Common myeloid progenitor, CD34-positive (primary cell): ENCODE measurements around the gene FLOT2.
A peak's percentile ranks its signal among the peaks of the same experiment; 100 is the strongest.

Source experiments
- CTCF ChIA-PET: fragments of 350-600 bp; sonication (Branson Sonifier 250); formaldehyde crosslinking; loops from one replicate; lab custom pipeline; 2021; ENCODE audit warnings: antibody characterized with exemption; lab: Charles Lee
- POLR2A ChIA-PET: fragments of 350-600 bp; sonication (Branson Sonifier 250); formaldehyde crosslinking; loops from one replicate; lab custom pipeline; 2021; ENCODE audit warnings: antibody characterized with exemption; lab: Charles Lee
- DNase-seq, 3 donors: peaks; one replicate each; pipeline versions ENCODE4 v3.0.0 to v3.0.0-alpha.2; 2013
- H3K27ac ChIP-seq, 2 experiments: 1 replicate in 1 of 2; 2 replicates in 1 of 2; pipeline ENCODE4 v1.7.0; 2013; ENCODE audit warnings: inconsistent platforms in 2 of 2, low read length in 2 of 2, mild to moderate bottlenecking in 2 of 2, low read depth in 1 of 2, moderate library complexity in 1 of 2; ENCODE audit not compliant: severe bottlenecking in 2 of 2, insufficient read depth in 1 of 2, poor library complexity in 1 of 2
- H3K27me3 ChIP-seq, 5 experiments: replicated peaks in 2 of 5; 1 replicate in 3 of 5; 2 replicates in 2 of 5; pipeline versions ENCODE4 v1.6.1 to v1.7.0; 2013; ENCODE audit warnings: low read length in 4 of 5, mild to moderate bottlenecking in 2 of 5, moderate library complexity in 2 of 5, inconsistent platforms in 1 of 5; ENCODE audit not compliant: insufficient read depth in 5 of 5, control insufficient read depth in 4 of 5
- H3K36me3 ChIP-seq, 4 experiments: 1 replicate in 2 of 4; 2 replicates in 2 of 4; pipeline versions ENCODE4 v1.6.1 to v1.7.0; 2013; ENCODE audit warnings: low read length in 3 of 4, control low read depth in 1 of 4, mild to moderate bottlenecking in 1 of 4; ENCODE audit not compliant: control insufficient read depth in 4 of 4, insufficient read depth in 4 of 4
- H3K4me1 ChIP-seq, 4 experiments: 1 replicate in 3 of 4; 2 replicates in 1 of 4; pipeline versions ENCODE4 v1.6.1 to v1.7.1; 2013; ENCODE audit warnings: low read length in 3 of 4, mild to moderate bottlenecking in 3 of 4, control low read depth in 1 of 4, inconsistent platforms in 1 of 4, moderate library complexity in 1 of 4; ENCODE audit not compliant: control insufficient read depth in 4 of 4, insufficient read depth in 4 of 4; ENCODE audit errors: control extremely low read depth in 1 of 4
- H3K4me3 ChIP-seq, 7 experiments: 1 replicate in 4 of 7; 2 replicates in 3 of 7; pipeline versions ENCODE4 v1.5.1 to v1.7.0; 2013; ENCODE audit warnings: mild to moderate bottlenecking in 7 of 7, low read length in 6 of 7, moderate library complexity in 6 of 7, inconsistent platforms in 2 of 7, low read depth in 2 of 7, control low read depth in 1 of 7; ENCODE audit not compliant: insufficient read depth in 4 of 7, control insufficient read depth in 1 of 7; ENCODE audit errors: extremely low read depth in 1 of 7
- H3K9me3 ChIP-seq, 5 experiments: 1 replicate in 4 of 5; 2 replicates in 1 of 5; pipeline versions ENCODE4 v1.6.1 to v1.7.1; 2013; ENCODE audit warnings: low read length in 4 of 5, mild to moderate bottlenecking in 2 of 5, inconsistent platforms in 1 of 5, low read depth in 1 of 5, moderate library complexity in 1 of 5; ENCODE audit not compliant: control insufficient read depth in 4 of 5, insufficient read depth in 2 of 5; ENCODE audit errors: control extremely low read depth in 1 of 5
- WGBS: methylation state at CpG from one replicate; pipeline ENCODE4 v1.1.5; 2013; ENCODE audit not compliant: insufficient coverage; 5-methylcytosine and 5-hydroxymethylcytosine counted together

The FLOT2 gene

DNA sequence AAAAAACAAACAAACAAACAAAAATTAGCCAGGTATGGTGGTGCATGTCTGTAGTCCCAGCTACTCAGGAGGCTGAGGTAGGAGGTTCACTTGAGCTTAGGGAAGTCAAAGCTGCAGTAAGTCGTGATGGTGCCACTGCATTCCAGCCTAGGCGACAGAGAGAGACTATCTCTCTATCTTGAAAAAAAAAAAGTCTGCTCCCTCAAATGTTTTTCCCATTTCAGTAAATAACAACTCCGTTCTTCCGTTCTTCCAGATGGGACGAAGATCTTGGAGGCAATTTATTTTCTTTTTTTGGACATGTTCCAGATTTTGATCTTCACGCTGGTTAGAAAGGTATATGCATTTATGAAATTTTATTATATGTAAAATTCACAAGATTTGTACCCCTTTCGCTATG, 23.7 kb downstream of the FLOT2 start:
- no peaks in the 10 kb centered on the region for H3K27me3 ChIP-seq
- 100% methylated on average over 2 of the region's 7 CpGs for WGBS
- no peak overlapping the region for H3K4me3 ChIP-seq
- peaks cover 2 to 8% (median 6%) of the 10 kb centered on the region in 4 experiments for H3K4me1 ChIP-seq
- no peaks in the 10 kb centered on the region for H3K9me3 ChIP-seq
- no peak for DNase-seq
- peaks cover 0 to 7% (median 3%) of the 10 kb centered on the region in 4 experiments for H3K36me3 ChIP-seq
- POLR2A ChIA-PET: no interaction called here
- CTCF ChIA-PET: interaction anchor here (1.3 to 1.7 kb wide), 3 partner anchors 9 to 110 kb away, joined by 4 to 5 read pairs (median 4); no protein-coding TSS in a partner anchor
- H3K27ac ChIP-seq: no peak overlapping the region

DNA sequence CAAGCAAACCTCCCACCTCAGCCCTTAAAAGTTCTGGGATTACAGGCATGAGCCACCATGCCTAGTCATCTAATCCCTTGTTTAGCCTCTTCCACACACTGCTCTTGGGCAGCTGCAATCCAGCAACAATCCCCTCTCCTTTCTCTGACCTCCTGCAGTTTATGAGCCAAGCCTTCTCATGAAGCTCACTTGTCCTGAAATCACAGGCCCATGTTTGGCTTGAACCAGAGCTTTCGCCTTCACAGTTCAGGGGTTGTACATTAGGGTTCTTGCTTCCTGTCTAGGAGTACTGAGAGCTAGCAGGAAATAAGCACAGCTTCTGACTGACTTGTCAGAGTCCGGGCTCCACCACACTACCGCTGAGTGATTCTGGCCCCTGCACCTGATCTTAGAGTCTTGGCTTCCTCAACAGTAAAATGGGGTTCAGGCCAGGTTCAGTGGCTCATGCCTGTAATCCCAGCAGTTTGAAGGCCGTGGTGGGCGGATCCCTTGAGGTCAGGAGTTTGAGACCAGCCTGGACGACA, 26.4 kb downstream of the FLOT2 start:
- Histone ChIP-seq H3K4me1 (peaks cover 2 to 10% (median 7%) of the 10 kb centered on the region in 4 experiments), H3K36me3 (no peaks in the 10 kb centered on the region), H3K9me3 (no peaks in the 10 kb centered on the region), H3K27me3 (no peaks in the 10 kb centered on the region), H3K4me3 (peak overlapping the region in 1 of 7 experiments; percentile 4), H3K27ac (peak overlapping the region in 1 of 2 experiments; percentile 53)
- ChIA-PET POLR2A (interaction anchor here (0.7 kb wide), 1 partner anchor 68 kb away, joined by 5 read pairs; no protein-coding TSS in a partner anchor), CTCF (interaction anchor here (1.0 to 2.6 kb wide), 13 partner anchors 8 to 110 kb away, joined by 3 to 12 read pairs (median 4); partner anchors contain the start of gene FLOT2)
- DNase-seq: peak in 2 of 3 donors; percentile 35 to 39
- WGBS: 51% methylated on average over 6 of the region's 6 CpGs

GRCh38 chr17:28867276-28867675, 30.3 kb downstream of the FLOT2 start:
- 90% methylated on average over 2 of the region's 7 CpGs for WGBS
- ChIA-PET CTCF (interaction anchor here (1.0 to 1.3 kb wide), 2 partner anchors 12 to 25 kb away, joined by 3 to 5 read pairs; partner anchors contain the start of gene FAM222B), POLR2A (interaction anchor here (0.6 kb wide), 1 partner anchor 138 kb away, joined by 3 read pairs; no protein-coding TSS in a partner anchor)
- Histone ChIP-seq H3K36me3 (peaks cover 0 to 3% (median 0%) of the 10 kb centered on the region in 4 experiments), H3K27ac (no peak overlapping the region), H3K4me3 (no peak overlapping the region), H3K27me3 (no peaks in the 10 kb centered on the region), H3K9me3 (no peaks in the 10 kb centered on the region), H3K4me1 (peaks cover 4 to 21% (median 15%) of the 10 kb centered on the region in 4 experiments)
- no peak for DNase-seq

- H3K36me3 ChIP-seq: peaks cover 0 to 9% (median 3%) of the 10 kb centered on the region in 4 experiments
- no peaks in the 10 kb centered on the region for H3K27me3 ChIP-seq
- peak overlapping the region in 1 of 2 experiments; percentile 71 for H3K27ac ChIP-seq
- POLR2A ChIA-PET: no interaction called here
- WGBS: 100% methylated on average over 5 of the region's 13 CpGs
- peak in 2 of 3 donors; percentile 43 to 67 for DNase-seq
- no peaks in the 10 kb centered on the region for H3K9me3 ChIP-seq
- H3K4me3 ChIP-seq: no peak overlapping the region
- H3K4me1 ChIP-seq: peaks cover 4 to 17% (median 12%) of the 10 kb centered on the region in 4 experiments
- CTCF ChIA-PET: interaction anchor here (1.0 to 9.0 kb wide), 6 partner anchors 10 to 103 kb away, joined by 3 to 41 read pairs (median 6); partner anchors contain the start of gene FAM222B
These were observed 31.4 kb downstream of the FLOT2 start for GRCh38 chr17:28865946-28866752.

DNA sequence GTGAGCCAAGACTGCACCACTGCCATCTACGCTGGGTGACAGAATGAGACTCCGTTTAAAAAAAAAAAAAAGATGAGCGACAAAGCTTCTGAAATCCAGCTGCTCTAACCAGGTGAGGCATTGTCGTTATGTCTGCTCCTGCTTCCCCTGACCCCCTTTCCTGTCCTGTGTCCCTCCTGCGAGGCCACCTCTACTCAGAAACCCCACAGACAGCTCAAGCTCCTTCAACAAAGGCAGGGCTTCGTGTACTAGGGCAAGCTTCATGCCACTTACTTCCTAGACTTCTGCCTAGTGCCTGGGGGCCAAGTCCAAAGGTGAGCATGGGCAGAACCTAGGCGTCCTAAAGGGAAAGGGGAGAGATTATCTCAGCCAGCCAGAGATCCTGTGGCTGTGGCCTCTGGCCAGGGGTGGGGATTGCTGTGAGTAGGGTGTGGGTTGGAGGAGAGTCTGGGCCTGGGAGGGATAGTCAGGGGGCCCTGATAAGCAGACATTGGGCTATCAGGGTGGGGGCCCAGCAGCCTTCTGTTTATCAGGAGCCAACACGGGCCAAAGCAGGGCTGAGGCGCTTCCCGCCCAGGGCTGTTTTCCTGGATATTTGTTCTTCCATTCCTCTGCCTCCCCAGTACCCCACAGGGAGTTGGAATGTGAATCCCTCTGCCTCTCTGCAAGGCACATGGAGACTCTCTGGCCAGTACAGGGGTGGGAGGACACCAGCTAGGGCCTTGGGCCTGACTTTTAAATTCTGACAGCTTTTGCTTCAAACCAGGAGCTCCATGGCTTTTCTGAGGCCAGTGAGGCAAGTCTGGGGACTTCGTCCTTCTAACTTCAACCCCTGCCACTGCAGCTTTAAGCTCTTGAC, 32.3 kb downstream of the FLOT2 start:
- Histone ChIP-seq H3K27me3 (no peaks in the 10 kb centered on the region), H3K4me1 (peaks cover 2 to 13% (median 9%) of the 10 kb centered on the region in 4 experiments), H3K9me3 (no peaks in the 10 kb centered on the region), H3K4me3 (no peak overlapping the region), H3K27ac (peak overlapping the region in 1 of 2 experiments; percentile 71), H3K36me3 (peaks cover 2 to 15% (median 8%) of the 10 kb centered on the region in 4 experiments)
- ChIA-PET CTCF (interaction anchor here (1.2 to 9.0 kb wide), 4 partner anchors 9 to 103 kb away, joined by 3 to 41 read pairs (median 9); no protein-coding TSS in a partner anchor), POLR2A (interaction anchor here (0.6 kb wide), 1 partner anchor 87 kb away, joined by 3 read pairs; no protein-coding TSS in a partner anchor)
- peak; percentile 62 to 78 (median 63) for DNase-seq
- WGBS: 84% methylated on average over 9 of the region's 11 CpGs

DNA sequence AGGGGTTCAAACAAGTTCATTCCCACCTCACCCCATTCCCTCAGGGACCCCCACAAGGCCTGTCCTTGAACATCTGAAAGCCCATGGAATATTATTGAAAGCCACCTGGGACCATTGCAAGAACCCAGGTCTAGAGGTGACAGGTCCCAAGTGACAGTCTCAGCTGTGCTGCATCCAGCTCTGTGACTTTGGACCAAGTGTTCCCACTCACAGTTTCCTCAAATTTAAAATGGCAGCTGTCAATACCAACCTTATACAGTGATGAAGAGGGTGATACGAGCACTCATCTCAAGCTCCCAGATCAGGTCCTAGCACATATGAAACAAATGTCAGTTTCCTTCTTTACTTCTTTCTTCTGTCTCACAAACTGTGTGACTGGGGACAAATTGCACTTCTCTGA, 33.6 kb downstream of the FLOT2 start:
- WGBS: 100% methylated on average over 1 of the region's 1 CpG
- no peaks in the 10 kb centered on the region for H3K9me3 ChIP-seq
- peaks cover 4 to 22% (median 14%) of the 10 kb centered on the region in 4 experiments for H3K36me3 ChIP-seq
- DNase-seq: no peak
- no peaks in the 10 kb centered on the region for H3K27me3 ChIP-seq
- H3K27ac ChIP-seq: no peak overlapping the region
- no peak overlapping the region for H3K4me3 ChIP-seq
- CTCF ChIA-PET: interaction anchor here (0.7 to 9.0 kb wide), 3 partner anchors 14 to 101 kb away, joined by 3 to 41 read pairs (median 12); no protein-coding TSS in a partner anchor
- POLR2A ChIA-PET: no interaction called here
- peaks cover 2 to 13% (median 9%) of the 10 kb centered on the region in 4 experiments for H3K4me1 ChIP-seq
